Stimulated activated naive CD4-positive, alpha-beta T cell treated with Interleukin-2 at 50 U/mL for 16 hours (primary cell): Measurements from ENCODE around the gene ERVH48-1.
A peak's percentile ranks its signal among the peaks of the same experiment; 100 is the strongest.
"Not testable (repeated sequence)": the region's sequence is repeated elsewhere in the genome, so short reads cannot be mapped to it uniquely, and the experiment has no call there.

Source experiments
- DNase-seq: peaks from one replicate; lab custom pipeline; 2025; lab: John Stamatoyannopoulos, UW

Gene ERVH48-1

DNA sequence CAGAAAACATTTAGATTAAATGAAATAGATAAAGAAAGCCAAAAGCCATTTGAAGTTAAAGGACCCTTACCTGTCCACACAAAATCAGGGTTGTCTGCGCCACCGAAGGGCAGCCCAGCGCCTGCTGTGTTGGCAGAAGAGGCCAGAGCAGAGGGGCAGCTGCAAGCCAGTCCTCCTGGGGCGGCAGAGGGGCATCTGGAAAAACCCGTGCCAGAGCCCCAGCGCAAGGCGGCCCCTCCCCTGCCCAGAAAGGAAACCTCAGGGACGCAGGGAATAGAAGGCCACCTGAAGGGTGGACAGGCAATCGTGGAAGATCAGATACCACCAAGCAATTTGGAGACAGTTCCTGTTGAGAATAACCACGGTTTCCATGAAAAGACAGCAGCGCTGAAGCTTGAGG lies 21.6 kb downstream of the ERVH48-1 start:
- no peak for DNase-seq

DNA sequence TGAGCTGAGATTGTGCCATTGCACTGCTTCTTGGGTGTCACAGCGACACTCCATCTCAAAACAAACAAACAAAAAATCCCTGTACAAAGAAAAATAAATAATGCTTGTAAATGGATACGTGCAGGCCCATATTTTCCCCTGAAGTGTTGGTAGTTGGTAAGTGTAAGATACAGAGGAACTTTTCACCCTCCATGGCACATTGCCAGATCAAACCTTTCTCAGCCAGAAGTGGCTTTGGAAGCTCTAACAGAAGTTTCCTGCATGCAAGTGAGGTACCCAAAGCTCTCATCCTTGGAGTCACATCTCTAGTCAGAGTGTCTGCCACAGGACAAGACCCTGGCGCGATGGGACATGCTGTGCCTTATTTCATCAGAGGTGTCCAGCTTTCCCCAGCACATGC lies 25.0 kb downstream of the ERVH48-1 start:
- no peak for DNase-seq

DNA sequence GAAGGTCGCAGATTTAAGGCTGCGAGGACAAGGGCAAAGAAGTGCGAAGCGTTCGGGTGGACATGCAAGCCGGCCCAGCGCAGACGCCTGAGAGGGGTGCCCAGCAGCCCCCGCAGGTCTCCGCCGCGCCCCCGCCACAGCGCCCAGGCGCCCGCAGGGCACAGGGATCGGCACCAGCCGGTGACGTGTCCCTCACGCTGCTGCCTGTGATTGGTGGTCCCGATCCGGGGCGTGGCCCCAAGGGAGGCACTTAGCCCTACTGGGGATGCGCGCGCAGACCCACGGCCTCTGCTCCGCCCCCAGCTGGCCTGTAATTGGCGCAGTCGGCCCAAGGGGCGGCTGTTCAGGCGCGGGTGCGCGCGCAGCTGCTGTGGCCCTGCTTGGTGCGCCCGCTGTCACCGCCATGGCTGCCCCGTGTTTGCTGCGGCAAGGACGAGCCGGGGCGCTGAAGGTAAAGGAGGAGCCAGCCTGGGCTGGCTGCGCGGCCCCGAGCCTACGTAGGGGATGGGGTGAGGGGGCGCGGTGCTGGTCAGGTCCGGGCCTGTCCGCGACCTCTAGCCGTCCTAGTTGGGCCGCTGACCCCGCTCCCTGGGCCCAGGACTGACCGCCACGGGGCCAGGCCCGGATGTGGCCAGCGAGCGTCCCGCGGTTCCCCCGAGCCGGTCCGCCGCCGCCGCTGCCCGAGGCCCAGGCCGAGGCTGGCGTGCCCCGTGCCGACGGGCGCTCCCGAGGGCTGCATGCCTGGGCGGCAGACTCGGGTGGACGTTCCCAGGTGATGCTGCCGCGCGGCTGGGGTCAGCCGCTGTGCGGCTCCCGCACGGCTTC lies 32.3 kb downstream of the ERVH48-1 start, which contains the start of gene NDUFV3:
Gene NDUFV3, plus strand, starts transcription at position 379 of the 825 bp plus-strand sequence. Its CDS starts 25 bp downstream, at position 404.
- peak; percentile 99 for DNase-seq

DNA sequence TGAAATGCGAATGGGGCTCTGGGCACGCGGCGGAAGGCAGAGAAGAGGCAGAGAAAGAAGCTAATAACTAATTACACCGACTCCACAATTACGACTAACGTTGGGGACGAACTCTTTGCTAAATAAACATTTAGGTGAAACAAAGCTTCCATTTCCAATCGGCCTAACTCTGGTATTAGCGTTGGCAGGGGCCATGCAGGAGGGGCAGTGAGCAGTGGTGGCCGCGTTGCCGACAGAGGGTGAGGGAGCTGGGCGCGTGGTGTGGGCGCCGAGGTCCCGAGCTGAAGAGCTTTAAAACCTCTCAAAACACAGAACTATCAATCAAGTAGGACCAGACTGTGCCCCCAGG lies 32.9 kb downstream of the ERVH48-1 start:
- DNase-seq: no peak

DNA sequence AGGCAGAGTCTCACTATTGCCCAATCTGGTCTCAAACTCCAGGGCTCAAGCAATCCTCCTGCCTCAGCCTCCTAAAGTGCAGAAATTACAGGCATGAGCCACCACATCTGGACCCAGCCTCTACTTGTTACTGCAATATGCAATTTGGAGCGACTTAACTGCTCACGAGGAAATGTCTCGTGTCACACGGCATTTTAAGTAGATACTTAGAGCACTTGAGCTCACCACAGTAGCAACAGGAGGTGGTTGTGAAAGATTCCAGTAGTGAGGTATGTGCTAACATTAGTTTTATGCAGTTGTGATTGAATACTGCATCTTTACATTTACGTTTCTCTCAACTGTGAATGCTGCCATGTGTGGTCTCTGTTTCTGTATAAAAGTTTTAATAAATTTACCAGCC lies 38.1 kb downstream of the ERVH48-1 start:
- no peak for DNase-seq

DNA sequence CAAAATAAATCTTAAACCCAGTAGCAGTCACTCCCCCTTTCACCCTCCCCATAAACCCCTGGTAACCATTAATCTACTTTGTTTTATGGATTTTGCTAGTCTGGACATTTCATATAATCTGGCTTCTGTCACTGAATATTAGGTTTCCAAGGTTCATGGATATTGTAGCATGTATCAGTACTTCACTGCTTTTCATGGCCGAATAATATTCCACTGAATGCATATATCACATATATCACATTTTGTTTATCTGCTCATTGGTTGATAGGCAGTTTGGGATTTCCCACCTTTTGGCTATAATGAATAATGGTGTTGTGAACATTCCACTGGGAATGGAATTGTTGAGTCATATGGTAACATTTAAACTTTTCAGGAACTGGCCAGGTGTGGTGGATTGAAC lies 41.5 kb downstream of the ERVH48-1 start:
- no peak for DNase-seq

DNA sequence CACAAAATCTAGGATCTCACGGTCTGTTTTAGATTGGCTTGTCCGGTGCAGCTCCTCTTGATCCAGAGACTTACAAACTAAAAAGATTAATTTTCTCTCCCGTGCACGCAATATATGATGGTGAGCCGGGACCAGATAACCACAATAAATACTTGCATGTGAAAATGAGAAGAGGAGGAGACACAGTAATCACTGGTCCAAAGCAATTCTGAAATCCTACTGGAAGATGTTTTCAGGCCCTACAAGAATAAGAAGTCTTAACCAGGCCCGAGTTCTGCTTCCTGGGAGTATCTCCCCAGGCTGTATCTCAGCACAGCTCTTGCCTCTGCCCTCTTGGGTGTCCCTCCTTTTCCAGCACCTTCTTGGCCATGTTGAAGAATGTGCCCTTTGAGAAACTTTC lies 45.1 kb downstream of the ERVH48-1 start:
- no peak for DNase-seq

DNA sequence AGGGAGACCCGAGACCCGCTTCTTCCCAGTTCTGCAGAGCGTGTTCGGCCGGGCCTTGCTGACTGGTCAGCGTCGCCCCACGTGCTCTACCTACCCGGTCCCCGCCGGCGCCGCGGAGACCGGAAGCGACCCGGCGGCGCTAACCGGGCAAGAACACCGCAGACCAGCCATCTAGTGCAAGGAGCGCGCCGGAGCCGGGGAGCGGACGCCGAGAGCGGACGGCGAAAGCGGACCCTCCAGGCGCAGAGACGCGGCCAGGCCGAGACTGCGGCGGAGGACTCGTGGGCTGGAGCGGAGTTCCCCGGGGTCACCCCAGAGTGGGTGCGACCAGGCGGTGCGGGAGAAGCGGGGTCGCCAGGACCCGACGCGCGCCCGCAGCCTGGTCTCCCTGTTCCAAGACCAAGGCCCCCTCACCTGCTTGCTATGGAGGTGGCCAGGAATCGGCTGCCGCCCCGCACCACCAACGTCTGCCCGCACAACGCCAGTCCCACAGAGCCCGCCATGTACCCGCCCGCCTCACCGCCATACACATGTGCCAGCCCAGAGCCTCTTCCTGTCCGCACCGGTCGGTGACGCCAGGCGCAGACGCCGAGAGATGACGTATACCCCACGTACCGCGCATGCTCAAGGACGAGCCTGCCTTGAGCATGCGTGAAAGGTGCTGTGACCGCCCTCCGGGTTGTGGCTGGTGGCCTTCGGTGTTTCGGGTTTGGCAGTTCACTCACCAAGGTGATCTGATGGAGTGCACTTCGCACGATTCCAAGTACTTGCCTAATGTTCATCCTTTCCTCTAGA lies 46.2 kb downstream of the ERVH48-1 start, which contains the start of gene WDR4:
Gene WDR4, minus strand, starts transcription at position 547 of the 795 bp plus-strand sequence. Its CDS starts 44 bp downstream, at position 503.
- peak; percentile 96 for DNase-seq

DNA sequence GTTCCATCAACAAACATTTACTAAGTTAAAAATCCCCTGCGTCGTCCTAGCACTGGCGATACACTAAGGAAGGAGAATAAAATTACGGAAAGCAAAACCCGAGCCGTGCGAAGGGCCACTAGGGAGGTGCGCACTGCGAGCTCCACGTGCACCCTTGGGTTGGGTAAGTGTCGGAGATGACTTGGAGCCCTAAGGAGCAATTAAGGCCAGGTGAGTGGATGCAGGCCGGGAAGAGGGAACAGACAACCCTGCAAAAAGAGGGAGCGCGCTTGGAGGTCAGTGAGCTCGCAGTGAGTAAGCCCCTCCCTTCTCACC lies 46.8 kb downstream of the ERVH48-1 start:
- DNase-seq: peak; percentile 31

DNA sequence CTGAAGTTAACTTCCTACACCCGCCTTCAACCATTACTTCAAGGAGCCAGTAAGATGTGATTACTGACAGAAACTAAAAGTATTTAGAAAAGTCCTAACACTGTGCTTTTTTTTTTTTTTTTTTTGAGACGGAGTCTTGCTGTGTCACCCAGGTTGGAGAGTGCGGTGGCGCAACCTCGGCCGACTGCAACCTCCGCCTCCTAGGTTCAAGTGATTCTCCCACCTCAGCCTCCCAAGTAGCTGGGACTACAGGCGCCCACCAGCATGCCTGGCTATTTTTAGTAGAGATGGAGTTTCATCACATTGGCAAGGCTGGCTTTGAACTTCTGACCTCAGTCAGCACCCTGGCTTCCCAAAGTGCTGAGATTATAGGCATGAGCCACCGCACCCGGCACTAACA lies 49.6 kb downstream of the ERVH48-1 start:
- DNase-seq: not testable (repeated sequence)

DNA sequence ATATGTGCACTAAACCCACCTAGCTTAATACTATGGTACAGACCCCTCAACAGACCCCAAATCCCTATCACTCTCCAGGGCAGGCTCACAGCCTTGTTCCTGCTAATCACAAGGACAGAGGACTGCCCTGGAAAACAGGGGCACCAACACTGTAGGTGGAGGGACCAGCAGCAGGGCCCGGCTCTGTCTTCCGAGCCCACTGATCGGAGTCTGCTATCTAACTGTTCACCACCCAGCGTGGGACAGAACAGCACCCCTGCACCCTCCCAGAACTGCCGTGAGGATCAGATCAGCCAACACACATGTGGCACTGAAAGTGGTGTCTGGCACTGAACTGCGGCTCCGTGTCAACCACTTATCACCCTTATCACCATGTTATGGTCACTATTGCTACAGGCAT lies 52.3 kb downstream of the ERVH48-1 start:
- DNase-seq: no peak

DNA sequence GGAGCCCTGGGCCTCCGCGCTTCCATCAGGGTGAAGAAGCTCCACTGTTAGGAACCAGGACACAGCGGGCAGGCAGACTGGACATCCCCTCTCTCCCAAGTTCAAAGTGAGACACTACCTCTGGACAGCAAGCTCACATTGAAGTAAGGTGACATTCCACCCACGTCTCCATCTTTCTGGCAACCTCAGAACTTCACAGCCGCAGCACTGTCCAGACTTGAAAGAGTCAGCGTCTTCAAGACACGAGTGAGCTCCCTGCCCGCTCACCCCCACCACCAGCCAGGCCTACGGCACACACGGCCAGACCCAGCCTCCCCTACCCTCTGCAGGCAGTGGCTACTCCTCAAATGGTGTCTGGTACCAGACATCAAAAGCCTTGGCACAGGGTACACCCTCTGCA lies 57.2 kb downstream of the ERVH48-1 start:
- DNase-seq: no peak
